Stomach (tissue), 4 donors: ENCODE data around the gene SBSN.

Source experiments
- CTCF ChIP-seq, 7 experiments: fragments of 450-650 bp in 4 of 7; fragments of 200-600 bp in 3 of 7; sonication (generic) in 3 of 7; IDR thresholded peaks; one replicate each; pipeline ENCODE4 v1.5.1; 2016 to 2019; ENCODE audit warnings: antibody characterized with exemption in 7 of 7, control low read depth in 2 of 7, mild to moderate bottlenecking in 1 of 7
- EP300 ChIP-seq: sonication (generic); formaldehyde crosslinking; IDR thresholded peaks from one replicate; pipeline ENCODE4 v1.6.1; 2017; ENCODE audit warnings: antibody characterized with exemption
- POLR2A ChIP-seq, 4 donors: fragments of 450-650 bp; IDR thresholded peaks; one replicate each; pipeline ENCODE4 v1.6.1; 2016; ENCODE audit warnings: antibody characterized with exemption in 4 of 4, control low read depth in 2 of 4, mild to moderate bottlenecking in 1 of 4, moderate library complexity in 1 of 4

- TF ChIP-seq CTCF (IDR thresholded peaks at IDR 0.05): no peak
- TF ChIP-seq POLR2A (IDR thresholded peaks at IDR 0.05): no peak
- no peak for TF ChIP-seq EP300
Observed at GRCh38 chr19:35513628-35514281, 14.4 kb downstream of the SBSN start, which contains the start of gene DMKN.
